Measurements from ENCODE around the gene MACF1.

GRCh38 chr1:39182804-39183203 lies 21.7 kb upstream of the MACF1 start:
- TF ChIP-seq CTCF (IDR thresholded peaks at IDR 0.05; ENCODE audit: low read length) (no peak), EZH2phosphoT487 (IDR thresholded peaks at IDR 0.05; ENCODE audit: low read length) (no peak), EZH2 (optimal IDR thresholded peaks at IDR 0.05; ENCODE audit: low read depth, low read length) (no peak)
